OCI-LY7 (cell line): ENCODE measurements around the gene SPDYA. TPM values are rescaled to one million over a fixed set of nuclear protein-coding genes. Genes with fewer than 3 reads are reported as not detected.

Experiments used
- BruUV-seq: library from RNA; stranded (reverse); fragments of 400-500 nt; replicated peaks from 2 replicates; lab custom pipeline; 2021; lab: Mats Ljungman, UMichigan
- CTCF ChIA-PET: fragments of 300-600 bp; sonication (Branson Sonifier 250); formaldehyde crosslinking; loops from one replicate; lab custom pipeline; 2022; ENCODE audit warnings: antibody characterized with exemption; ENCODE audit not compliant: unreplicated experiment; lab: Charles Lee
- POLR2A ChIA-PET: fragments of 300-600 bp; sonication (Branson Sonifier 250); formaldehyde crosslinking; loops from one replicate; lab custom pipeline; 2022; ENCODE audit warnings: antibody characterized with exemption; lab: Charles Lee
- DNase-seq: peaks from one replicate; pipeline ENCODE4 v3.0.0-alpha.2; 2015; ENCODE audit warnings: low spot score
- H2AFZ ChIP-seq: fragments of 200-600 bp; sonication (generic), shearing (Covaris generic); 2 replicates; pipeline ENCODE4 v1.6.1; 2014; ENCODE audit warnings: mild to moderate bottlenecking, antibody characterized with exemption, low read length, moderate library complexity
- H3K27ac ChIP-seq: fragments of 200-600 bp; sonication (generic); 2 replicates; pipeline ENCODE4 v1.5.1; 2014; ENCODE audit warnings: mixed run types, low read depth, mild to moderate bottlenecking, moderate library complexity, low read length, inconsistent platforms; ENCODE audit not compliant: poor library complexity, severe bottlenecking
- H3K36me3 ChIP-seq: fragments of 200-600 bp; sonication (generic); 2 replicates; pipeline ENCODE4 v1.6.1; 2014; ENCODE audit warnings: mild to moderate bottlenecking, antibody characterized with exemption, low read length, moderate library complexity, mixed read lengths; ENCODE audit not compliant: insufficient read depth
- H3K4me1 ChIP-seq: fragments of 200-600 bp; sonication (generic); 2 replicates; pipeline ENCODE4 v1.5.1; 2014; ENCODE audit warnings: mild to moderate bottlenecking, low read length; ENCODE audit not compliant: insufficient read depth, poor library complexity, severe bottlenecking
- H3K4me2 ChIP-seq: fragments of 200-600 bp; sonication (generic); 2 replicates; pipeline ENCODE4 v1.6.1; 2014; ENCODE audit warnings: mild to moderate bottlenecking, low read length
- H3K4me3 ChIP-seq: fragments of 200-600 bp; sonication (generic); 2 replicates; pipeline ENCODE4 v1.5.1; 2014; ENCODE audit warnings: mild to moderate bottlenecking, low read depth, low read length; ENCODE audit not compliant: poor library complexity, severe bottlenecking
- H3K79me2 ChIP-seq: fragments of 200-600 bp; sonication (generic); 2 replicates; pipeline ENCODE4 v1.6.1; 2016; ENCODE audit warnings: low read depth, mild to moderate bottlenecking, low read length, moderate library complexity, mixed read lengths; ENCODE audit not compliant: insufficient read depth
- H3K9me2 ChIP-seq: fragments of 200-600 bp; sonication (generic); 2 replicates; pipeline ENCODE4 v1.6.1; 2016; ENCODE audit warnings: mild to moderate bottlenecking, low read length, mixed read lengths; ENCODE audit not compliant: insufficient read depth
- H3K9me3 ChIP-seq: fragments of 200-600 bp; sonication (generic); 2 replicates; pipeline ENCODE4 v1.6.1; 2014; ENCODE audit warnings: mild to moderate bottlenecking, mixed run types, low read length, mixed read lengths
- H4K20me1 ChIP-seq: fragments of 200-600 bp; sonication (generic); 2 replicates; pipeline ENCODE4 v1.6.1; 2014; ENCODE audit warnings: mild to moderate bottlenecking, antibody characterized with exemption, low read length, moderate library complexity, mixed read lengths; ENCODE audit not compliant: insufficient read depth
- CTCF ChIP-seq: fragments of 200-600 bp; sonication (generic); conservative IDR thresholded peaks from 2 replicates; pipeline ENCODE4 v1.5.1; 2014; ENCODE audit warnings: mild to moderate bottlenecking, antibody characterized with exemption, low read length, moderate library complexity, mixed read lengths
- EZH2phosphoT487 ChIP-seq: fragments of 200-600 bp; sonication (generic); IDR thresholded peaks from 2 replicates; pipeline ENCODE4 v1.6.1; 2018; ENCODE audit warnings: low read depth, borderline replicate concordance, mild to moderate bottlenecking, mixed run types, antibody characterized with exemption, low read length, moderate library complexity, mixed read lengths
- intact Hi-C: fragments of 100-400 bp; cut with micrococcal nuclease; formaldehyde crosslinking; loops from one replicate; pipeline ENCODE4 v1.10.0; 2022; ENCODE audit not compliant: unreplicated experiment
- total RNA-seq, 2 experiments: library from RNA; depleted of rRNA in 1 of 2; stranded (reverse); fragments of >200 nt in 1 of 2; shearing (Covaris generic) in 1 of 2; gene quantifications; 2 replicates each; pipeline ENCODE4 v1.2.3, GENCODE V29; 2014 to 2022

The SPDYA gene
- total RNA-seq, 2 experiments from 2014 or later: 1.1 to 1.7 TPM

- Histone ChIP-seq H3K4me1 (peaks cover 7% of the 10 kb centered on the region), H3K36me3 (peaks cover 90% of the 10 kb centered on the region), H3K4me3 (no peak overlapping the region), H3K79me2 (peaks cover 99% of the 10 kb centered on the region), H3K9me3 (peaks cover 28% of the 10 kb centered on the region; the same call in 1 of the 2 replicates), H3K9me2 (no peaks in the 10 kb centered on the region), H3K27ac (no peak overlapping the region), H3K4me2 (no peak overlapping the region), H2AFZ (no peak overlapping the region), H4K20me1 (peaks cover 7% of the 10 kb centered on the region)
- ChIA-PET CTCF (no interaction called here), POLR2A (no interaction called here)
- BruUV-seq: no TSS peak
- TF ChIP-seq CTCF (no peak), EZH2phosphoT487 (no peak)
- DNase-seq: no peak
- intact Hi-C loops: no loop called here
Observed at GRCh38 chr2:28764909-28765711, 45.5 kb upstream of the SPDYA start.

DNA sequence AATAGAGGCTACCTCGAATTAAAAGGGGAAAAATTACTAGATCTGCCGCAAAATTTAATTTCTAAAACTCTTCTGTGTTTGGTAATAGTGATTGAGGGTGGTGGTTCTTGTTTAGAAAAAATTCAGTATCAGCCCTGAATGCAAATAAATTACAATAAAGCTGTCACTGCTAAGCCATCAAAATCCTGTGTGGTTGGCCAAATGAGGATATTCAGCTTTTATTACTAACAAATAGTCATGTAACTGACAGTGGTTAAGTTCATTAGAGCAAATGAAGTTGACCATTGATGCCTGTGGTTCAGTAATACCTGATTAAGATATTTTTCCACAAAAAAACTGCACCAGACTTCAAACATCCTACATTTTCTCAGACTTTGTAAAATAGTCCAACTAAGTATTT is 44.6 kb upstream of the SPDYA start:
- no peak for TF ChIP-seq CTCF
- no peak for TF ChIP-seq EZH2phosphoT487

GRCh38 chr2:28767337-28767736 is 43.3 kb upstream of the SPDYA start:
- H3K4me1 ChIP-seq: peaks cover 22% of the 10 kb centered on the region
- POLR2A ChIA-PET: no interaction called here
- no TSS peak for BruUV-seq

More for the DNA sequence above, 44.6 kb upstream of the SPDYA start:
- no TSS peak for BruUV-seq
- H4K20me1 ChIP-seq: peaks cover 11% of the 10 kb centered on the region
- no peak overlapping the region for H3K27ac ChIP-seq
- no peak overlapping the region for H3K4me2 ChIP-seq
- ChIA-PET CTCF (no interaction called here), POLR2A (no interaction called here)
- no peaks in the 10 kb centered on the region for H3K9me2 ChIP-seq
- no peak overlapping the region for H3K4me3 ChIP-seq
- peaks cover 98% of the 10 kb centered on the region for H3K79me2 ChIP-seq
- H3K36me3 ChIP-seq: peaks cover 80% of the 10 kb centered on the region
- no peak overlapping the region for H2AFZ ChIP-seq
- intact Hi-C loops: no loop called here
- H3K9me3 ChIP-seq: peaks cover 28% of the 10 kb centered on the region; the same call in 1 of the 2 replicates
- DNase-seq: no peak
- H3K4me1 ChIP-seq: peaks cover 16% of the 10 kb centered on the region

More at GRCh38 chr2:28767337-28767736, 43.3 kb upstream of the SPDYA start:
- Histone ChIP-seq H4K20me1 (peaks cover 19% of the 10 kb centered on the region), H3K9me2 (no peaks in the 10 kb centered on the region), H3K79me2 (peaks cover 98% of the 10 kb centered on the region), H3K9me3 (peaks cover 28% of the 10 kb centered on the region; the same call in 1 of the 2 replicates), H3K4me3 (no peak overlapping the region), H3K27ac (no peak overlapping the region), H3K4me2 (no peak overlapping the region), H2AFZ (no peak overlapping the region), H3K36me3 (peaks cover 68% of the 10 kb centered on the region)
- no peak for DNase-seq
- CTCF ChIA-PET: no interaction called here
- TF ChIP-seq CTCF (no peak), EZH2phosphoT487 (no peak)
- intact Hi-C loops: no loop called here
